KG1 (cell line): ENCODE data around the gene SOCS3.

Experiments used
- DNase-seq: peaks from one replicate; lab custom pipeline; 2025; lab: John Stamatoyannopoulos, UW

SOCS3 gene, protein sequence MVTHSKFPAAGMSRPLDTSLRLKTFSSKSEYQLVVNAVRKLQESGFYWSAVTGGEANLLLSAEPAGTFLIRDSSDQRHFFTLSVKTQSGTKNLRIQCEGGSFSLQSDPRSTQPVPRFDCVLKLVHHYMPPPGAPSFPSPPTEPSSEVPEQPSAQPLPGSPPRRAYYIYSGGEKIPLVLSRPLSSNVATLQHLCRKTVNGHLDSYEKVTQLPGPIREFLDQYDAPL

DNA sequence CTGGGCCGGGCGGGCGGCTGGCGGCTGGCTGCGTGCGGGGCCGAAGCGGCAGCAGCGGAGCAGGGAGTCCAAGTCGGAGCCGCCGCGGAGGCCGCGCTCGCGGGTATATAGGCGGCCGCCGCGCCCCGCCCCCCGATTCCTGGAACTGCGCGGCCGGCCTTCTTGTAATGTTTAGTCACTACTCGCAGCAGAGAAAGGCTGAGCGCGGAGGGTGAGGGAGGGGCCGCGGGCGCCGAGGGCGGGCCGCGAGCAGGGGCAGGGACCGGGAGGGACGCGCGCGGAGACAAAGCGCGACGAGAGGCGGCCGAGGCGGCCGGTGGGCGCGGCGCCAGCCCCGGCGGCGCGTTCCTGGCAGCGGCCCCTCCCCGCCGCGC lies at the start of gene SOCS3:
Gene SOCS3 (minus strand): TSS at position 81 of the 374 bp plus-strand sequence. CDS start 982 bp downstream, outside the sequence.
- peak; percentile 75 for DNase-seq

DNA sequence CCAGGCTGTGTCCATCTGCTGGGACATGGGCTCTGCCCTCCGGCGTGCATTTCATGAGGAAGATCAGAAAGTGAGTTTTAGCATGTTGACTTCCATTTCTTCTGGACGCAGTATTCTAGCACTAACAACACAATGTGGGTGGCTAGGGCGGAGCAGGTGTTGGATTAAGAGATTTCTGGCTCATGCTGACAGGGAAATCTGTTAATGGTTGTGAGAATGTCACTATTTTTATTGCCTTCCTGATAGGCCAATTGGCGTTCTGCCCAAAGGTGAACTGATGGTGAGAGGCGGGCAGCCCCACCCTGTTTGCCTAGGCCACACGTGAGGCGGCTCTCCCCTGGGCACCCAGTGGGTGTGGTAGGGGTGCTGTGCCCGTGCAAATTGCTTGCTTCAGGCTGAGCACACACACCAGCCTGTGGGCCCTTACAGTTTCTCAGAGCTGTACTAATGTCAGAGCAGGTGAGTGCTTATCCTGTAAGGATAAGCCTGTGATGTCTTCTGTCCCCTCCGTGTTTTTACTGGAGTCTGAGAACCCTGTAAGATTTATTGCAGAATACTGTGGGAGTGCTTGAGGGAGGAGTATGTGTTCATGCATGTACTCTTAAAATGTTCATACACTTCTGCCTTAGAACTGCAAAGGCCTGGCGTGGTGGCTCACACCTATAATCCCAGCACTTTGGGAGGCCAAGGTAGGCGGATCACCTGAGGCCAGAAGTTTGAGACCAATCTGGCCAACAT lies 49.5 kb upstream of the SOCS3 start:
- DNase-seq, result no peak

DNA sequence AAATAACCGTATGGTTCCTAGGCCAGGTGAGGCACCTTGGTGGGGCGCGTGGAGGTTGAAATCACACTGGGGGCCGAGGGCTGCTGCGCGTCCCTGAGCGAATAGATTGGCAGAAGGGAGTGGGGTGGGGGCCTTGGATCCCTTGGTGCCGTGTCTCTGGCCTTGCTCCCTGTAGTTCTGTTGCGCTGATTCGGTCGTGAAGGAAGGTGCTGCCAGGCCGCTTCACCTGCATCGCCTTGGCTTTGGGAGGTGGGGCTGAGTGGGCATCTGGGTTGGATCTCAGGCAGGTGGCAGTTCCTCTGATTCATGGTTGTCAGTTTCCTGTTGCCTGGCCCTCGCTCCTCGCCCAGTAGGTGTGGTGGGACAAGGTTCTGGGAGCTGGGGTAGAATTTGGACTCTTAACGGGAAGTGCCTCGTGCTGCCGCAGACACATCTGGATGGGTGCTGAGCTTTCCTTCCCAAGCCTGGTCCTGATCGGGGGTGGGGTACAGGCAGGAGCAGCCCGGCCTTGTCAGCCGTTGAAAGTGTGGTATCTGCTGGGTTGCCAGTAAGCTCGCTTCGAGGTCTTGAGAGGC lies 48.7 kb upstream of the SOCS3 start:
- DNase-seq, result no peak

DNA sequence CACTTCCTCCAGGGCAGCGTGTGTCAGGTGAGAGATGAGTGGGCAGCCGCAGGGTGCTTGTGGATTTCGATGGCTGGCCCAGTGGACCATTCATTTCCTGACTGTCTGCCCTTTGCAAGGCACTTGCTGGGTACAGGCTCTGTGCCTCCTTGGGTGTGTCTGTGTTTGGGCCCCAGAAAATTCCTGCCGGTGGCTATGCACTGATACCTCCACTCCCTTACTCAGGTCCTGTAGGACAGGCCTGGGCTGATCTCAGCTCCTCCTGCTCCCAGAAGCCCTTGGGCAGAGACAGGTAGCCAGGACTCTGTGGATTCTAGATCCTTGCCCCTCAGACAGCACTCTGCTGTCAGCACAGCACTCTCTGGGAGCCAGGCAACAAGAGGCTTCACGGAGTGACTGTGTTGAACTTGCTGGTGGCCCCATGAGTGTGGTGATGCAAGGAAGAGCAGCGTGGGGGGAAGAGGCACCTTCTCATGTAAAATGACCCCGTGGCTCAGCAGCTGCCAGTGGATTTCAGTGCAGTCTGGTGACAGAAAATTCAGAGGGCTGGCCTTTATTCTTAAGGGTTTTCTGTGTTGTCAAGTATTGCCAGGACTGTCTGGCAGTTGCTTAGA lies 47.6 kb upstream of the SOCS3 start:
- no peak for DNase-seq

DNA sequence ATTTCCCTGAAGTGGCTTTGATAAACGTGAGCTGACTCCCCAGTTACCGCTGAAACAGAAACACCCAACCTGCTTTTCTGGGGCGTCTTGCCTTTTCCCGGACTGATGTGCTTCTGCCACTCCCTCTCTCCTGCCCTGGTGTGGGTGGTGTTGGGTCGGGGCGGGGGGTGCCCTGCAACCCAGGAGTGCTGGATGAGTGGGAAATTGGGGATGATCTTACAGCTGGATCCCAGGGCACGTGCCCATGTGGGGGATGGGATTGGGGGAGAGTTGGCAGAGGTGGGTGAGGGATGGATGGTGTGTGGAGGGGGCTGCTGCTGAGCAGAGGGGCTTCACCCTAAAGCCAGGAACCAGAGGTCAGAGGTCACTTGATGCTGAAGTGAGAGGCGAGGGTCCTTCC lies 47.0 kb upstream of the SOCS3 start:
- no peak for DNase-seq

DNA sequence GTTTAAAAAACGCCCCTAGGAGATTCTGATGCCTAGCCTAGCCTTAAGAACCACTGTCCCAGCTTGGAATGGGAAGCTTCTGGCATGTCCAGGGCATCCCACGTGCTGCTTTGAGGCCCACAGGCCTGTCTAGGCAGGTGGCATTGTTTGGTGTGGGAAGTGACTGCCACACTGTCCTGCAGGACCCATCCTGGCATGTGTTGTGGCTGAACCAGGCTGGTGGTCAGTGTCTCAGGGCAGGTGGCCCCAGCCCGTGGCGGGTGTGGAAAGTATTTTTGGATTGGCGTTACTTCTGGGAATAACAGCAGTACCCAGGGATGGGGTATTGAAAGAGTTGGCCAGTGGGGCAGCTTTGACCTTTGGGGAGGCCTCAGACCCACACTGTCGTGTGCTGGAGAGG lies 46.5 kb upstream of the SOCS3 start:
- DNase-seq, result no peak

DNA sequence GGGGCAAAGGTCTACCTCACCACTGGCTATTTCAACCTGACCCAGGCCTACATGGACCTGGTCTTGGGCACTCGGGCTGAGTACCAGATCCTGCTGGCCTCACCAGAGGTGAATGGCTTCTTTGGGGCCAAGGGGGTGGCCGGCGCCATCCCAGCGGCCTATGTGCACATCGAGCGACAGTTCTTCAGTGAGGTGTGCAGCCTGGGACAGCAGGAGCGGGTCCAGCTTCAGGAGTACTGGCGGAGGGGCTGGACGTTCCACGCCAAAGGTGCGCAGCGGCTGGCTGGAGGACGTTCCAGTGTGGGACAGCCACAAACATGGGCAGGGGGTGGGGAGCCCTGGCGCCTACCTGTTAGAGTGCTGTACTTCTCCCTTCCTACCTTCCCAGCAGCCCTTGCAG lies 43.9 kb upstream of the SOCS3 start:
- no peak for DNase-seq

DNA sequence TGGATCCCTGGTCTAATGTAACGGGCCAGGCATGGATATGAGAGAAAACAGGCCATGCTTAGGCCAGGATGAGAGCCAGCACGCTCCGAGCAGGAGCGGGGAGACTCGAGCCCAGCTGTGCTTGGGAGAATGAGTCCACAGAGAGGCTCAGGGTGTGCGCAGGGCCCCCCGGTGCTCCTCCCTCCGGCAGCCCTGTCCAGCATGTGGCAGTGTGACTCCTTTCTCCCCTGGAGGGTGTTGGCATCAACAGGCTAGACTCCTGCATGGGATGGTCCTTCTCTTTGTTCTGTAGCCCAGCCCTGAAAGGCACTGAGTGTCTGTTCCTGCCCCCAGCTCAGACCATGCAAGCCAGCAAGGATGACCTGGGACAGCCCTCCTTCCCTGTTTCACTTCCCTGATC lies 42.0 kb upstream of the SOCS3 start:
- DNase-seq, result no peak

DNA sequence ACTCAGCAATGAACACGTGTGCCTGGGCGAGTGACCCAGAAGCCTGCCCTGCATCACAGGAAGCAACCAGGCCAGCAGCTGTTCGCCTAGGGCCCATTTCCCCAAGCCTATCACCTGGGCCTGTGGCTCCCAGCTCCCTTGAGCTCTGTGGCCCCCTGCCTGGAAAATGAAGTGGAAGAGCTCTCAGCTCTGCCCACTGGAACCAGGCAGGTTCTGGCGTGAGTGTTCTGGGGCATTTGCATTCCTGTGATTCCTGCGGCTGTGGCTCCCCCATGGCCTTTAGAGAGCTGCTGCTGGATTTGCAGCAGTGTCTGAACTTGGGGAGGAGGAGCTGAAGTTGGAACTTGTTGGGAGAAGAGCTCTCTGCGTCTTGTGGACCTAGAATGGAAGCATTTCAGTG lies 41.4 kb upstream of the SOCS3 start:
- DNase-seq, result no peak

DNA sequence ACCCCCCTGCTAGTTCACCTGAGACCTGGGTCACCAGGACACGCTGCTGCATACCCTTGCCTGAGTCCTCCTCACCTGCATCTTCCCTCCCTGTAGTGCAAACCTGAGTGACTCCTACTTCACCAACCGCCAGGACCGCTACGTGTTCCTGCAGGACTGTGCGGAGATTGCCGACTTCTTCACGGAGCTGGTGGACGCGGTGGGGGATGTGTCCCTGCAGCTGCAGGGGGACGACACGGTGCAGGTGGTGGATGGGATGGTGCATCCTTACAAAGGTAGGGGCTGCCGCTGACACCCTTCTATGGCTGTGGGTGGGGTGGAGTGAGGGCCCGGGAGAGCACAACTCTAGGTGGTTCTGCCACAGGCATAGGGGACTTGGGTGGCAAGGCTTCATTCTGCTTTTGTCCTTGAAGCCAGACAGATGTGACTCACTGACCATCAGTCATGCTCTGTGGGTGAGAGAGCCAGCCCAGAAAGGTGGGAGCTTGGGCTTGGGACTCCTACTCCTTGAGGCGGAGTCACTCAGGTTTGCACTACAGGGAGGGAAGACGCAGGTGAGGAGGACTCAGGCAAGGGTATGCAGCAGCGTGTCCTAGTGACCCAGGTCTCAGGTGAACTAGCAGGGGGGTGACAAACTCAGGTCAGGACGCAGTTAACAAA lies 40.8 kb upstream of the SOCS3 start:
- no peak for DNase-seq

DNA sequence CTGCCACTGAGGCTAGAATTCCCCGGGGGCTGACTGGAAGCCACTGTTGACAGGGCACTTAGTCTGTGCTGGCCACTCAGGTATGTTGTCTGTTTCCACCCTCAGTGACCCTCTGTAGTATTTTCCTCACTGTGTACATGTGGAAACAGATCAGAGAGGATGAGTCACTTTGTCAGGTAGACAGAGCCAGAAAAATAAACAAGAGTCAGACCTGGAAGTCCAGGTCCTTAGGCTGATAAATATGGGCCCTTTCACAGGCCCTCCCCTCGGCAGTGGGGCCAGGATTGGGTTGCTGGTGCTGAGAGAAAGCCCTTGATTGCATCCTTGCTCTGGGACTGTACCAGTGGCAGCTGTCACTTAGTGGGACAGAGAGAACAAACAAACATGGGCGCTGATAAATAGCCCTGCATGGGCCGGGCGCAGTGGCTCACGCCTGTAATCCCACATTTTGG lies 39.8 kb upstream of the SOCS3 start:
- DNase-seq, result no peak

DNA sequence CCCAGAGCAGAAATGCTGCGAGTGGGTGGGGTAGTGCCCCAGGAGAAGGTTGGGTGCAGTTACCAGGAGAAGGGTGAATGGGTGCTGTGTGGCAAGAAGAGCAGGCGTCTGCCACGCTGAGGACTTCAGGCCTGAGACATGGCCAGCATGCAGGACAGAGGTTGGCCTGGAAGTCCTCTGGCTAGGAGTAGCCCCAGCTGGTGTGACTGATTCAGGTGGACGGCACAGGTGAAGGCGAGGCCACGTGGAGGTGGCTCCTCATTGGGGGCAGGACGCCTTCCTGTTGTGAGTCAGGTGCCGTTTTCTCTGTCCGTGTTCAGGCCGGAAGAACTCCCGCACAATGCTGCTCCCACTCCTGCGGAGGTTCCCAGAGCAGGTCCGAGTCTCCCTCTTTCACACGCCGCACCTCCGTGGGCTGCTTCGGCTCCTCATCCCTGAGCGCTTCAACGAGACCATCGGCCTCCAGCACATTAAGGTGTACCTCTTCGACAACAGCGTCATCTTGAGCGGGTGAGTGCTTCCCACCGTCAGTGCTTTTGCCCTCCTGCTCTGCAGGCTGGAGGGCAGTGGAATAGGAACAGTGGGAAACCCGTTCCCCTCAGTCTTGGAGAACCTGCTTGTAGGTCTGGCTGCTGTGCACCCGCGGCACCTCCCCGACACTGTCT lies 39.3 kb upstream of the SOCS3 start:
- no peak for DNase-seq

DNA sequence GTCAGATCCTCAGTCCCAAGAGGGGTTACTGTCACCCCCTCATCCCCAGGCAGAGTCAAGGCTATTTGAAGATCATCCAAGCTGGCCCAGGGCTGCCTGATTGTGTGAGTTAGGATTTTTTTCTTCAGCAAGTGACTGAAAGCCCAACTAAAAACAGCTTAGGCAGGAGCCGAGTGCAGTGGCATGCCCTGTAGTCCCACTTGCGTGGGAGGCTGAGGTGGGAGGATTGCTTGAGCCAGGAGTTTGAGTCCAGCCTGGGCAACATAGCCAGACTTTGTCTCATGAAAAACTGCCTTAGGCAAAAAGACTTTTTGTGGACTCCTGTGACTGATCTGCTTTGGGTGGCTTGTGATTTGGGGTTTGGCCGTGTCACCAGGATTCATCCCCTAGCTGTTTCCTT lies 38.5 kb upstream of the SOCS3 start:
- no peak for DNase-seq

DNA sequence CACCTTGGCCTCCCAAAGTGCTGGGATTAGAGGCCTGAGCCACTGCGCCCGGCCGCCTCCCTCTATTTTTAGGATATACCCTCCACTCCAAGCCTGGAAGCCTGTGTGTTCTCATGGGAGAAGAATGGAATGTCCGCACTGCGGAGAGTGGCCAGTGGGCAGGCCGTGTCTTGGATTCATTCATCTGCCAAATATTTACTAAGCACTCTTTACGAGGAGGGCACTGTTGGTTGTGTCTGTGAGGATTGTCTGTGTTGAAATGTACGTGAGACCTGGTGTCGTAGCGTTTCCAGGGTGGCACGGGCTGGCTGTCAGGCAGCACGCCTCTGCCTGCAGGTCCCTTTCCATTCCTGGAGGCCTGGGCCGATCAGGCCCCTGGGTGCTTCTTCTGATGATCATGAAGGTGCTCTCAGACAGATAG lies 37.8 kb upstream of the SOCS3 start:
- no peak for DNase-seq

DNA sequence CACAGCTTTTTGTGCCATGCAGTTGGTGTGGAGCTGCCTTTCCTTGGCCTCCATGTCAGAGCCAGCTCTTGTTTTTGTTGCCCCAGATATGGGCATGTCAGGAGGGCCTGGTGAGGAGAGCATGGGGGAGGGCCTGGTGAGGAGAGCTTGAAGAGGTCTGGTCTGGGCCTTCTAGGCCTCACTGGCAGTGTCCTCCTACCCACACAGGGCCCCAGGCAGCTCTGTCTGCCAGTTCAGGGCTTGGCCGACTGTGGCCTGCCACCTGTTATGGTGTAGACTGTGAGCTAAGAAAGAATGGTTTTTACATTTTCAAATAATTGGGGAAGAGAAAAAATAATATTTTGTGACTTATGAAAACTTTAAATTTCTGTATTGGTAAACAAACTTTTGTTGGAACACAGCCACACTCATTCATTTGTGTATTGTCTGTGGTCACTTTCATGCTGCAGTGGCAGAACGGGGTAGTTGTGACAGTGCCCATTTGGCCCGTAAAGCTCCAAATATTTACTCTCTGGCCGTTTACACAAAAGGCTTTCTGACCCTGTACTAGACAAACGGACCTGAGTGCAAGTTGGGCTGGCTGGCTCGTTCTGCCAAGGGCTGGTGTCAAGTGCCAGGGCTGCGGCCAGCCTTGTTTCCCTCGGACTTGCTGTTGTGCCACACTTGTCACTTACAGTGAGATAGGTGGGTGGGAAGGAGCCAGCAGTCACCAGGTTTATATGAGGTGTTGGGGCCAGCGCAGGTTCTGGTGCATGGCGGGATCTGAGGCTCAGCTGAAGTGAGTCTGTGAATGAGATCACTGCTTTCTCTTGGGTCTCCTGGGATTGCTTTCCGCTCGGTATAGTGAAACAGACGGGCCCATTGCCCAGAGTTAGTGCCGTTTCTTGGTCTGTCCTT lies 36.8 kb upstream of the SOCS3 start:
- no peak for DNase-seq

DNA sequence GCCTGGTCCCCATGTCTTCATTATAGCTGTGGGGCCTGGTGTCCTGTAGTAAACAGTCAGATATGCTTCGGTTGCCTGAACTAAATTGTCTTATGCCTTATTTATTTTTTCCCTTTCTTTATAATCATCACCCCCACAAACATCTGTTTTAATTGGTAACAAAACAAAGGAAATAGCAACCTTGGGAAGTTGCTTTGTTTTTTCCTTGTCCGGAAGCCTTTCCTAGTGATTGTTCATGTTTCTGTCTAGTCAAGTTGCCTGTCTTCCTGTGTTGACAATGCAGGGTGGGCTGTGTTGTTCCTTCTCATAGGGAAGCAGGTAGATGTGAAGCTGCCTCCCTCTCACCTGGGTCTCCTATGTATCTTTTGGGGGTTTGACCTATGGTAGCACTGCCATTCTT lies 35.3 kb upstream of the SOCS3 start:
- no peak for DNase-seq

DNA sequence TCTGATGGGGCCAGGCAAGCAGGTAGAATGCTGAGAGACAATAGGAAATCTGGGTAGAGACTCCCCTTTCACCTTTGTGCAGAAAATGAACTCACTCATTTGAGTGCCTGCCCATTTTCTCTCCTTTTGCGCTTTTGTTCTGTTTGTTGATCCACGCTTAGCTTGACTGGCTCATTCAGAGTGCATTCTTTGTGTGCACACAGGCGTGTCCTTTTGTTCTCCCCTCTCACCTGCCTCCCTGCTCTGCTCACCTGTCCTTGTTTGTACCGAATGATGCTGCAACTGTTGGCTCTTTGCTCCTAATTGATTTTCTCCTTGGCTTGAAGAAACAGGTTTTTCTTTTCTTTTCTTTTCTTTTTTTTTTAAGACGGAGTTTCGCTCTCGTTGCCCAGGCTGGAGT lies 34.3 kb upstream of the SOCS3 start:
- no peak for DNase-seq

DNA sequence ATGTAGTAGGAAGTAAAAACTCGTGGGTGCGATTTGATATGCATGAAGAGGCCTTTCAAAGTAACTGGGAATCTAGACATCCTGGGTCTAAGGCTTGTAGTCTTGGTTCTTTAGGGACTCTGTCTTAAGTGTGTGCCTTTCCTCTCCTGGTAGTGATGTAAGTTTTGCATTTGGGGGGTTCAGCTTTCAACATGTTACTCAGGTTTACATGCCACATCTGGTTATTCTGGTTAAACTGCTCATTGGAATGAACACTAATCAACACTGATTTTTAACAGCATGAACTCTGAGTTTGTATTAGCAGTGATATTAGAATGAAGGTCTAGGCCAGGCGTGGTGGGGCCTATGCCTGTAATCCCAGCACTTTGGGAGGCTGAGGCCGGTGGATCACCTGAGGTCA lies 33.7 kb upstream of the SOCS3 start:
- DNase-seq, result no peak

DNA sequence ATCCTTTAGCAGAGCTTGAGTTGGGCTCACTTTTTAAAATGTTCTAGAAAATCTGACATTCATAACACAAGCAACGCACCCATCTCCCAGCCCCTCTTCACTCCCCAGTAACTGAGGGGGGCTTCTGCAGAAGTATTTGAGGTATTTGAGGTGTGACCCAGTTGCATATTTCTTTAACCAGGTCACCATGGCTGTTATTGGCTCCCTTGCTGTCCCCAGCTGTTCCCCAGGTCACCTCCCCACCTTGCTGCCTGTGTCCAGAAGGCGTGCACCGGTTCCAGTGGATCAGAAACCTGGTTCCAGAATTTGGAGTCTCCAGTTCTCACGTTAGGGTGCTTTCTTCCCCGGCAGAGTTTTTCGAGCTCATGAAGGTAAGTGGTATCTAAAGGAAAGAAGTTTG lies 32.4 kb upstream of the SOCS3 start:
- DNase-seq, result no peak

DNA sequence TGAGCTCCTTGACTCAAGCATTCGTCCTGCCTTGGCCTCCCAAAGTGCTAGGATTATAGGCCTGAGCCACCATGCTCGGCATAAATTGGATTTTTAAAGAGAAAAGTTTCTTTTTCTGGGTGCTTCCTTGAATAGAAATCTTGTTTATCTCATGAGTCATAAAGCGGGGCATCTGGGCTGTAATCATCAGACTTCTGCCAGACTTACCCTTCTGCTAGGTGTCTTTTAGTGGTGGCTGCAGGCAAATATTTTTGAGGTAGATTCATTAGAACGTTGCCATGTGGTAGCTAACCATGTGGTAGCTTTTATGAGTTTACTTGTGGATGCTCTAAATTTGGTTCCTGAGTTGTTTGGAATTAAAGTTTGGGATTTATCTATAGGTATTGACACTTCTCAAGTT lies 32.0 kb upstream of the SOCS3 start:
- no peak for DNase-seq

DNA sequence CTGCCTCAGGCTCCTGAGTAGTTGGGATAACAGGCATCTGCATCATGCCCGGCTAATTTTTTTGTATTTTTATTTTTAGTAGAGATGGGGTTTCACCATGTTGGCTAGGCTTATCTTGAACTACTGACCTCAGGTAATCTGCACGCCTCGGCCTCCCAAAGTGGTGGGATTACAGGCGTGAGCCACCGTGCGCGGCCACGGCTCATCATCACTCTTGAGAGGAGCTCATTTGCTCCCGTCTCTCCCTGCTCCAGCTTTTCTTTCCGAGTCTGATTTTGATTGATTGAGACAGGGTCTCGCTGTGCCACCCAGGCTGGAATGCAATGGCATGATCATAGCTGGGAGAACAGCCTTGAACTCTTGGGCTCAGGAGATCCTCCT lies 31.2 kb upstream of the SOCS3 start:
- no peak for DNase-seq
